Endothelial cell of umbilical vein (primary cell): ENCODE data around the gene KIAA1191.

Experiments used
- POLR2AphosphoS5 ChIP-seq: IDR thresholded peaks from 2 replicates; pipeline ENCODE4 v1.6.1; 2012; ENCODE audit warnings: low read depth, mild to moderate bottlenecking, control low read depth, low read length, moderate library complexity; ENCODE audit not compliant: insufficient read depth
- TF ChIP-seq, protein P1 (sequence below), 2 donors: IDR thresholded peaks; 1 replicate in 1 of 2; 2 replicates in 1 of 2; pipeline ENCODE4 v1.5.1; 2011; ENCODE audit warnings: low read length in 2 of 2, mild to moderate bottlenecking in 2 of 2, moderate library complexity in 2 of 2, control low read depth in 1 of 2, inconsistent platforms in 1 of 2, low read depth in 1 of 2; ENCODE audit not compliant: insufficient read depth in 1 of 2; ENCODE audit errors: extremely low read depth in 1 of 2

DNA sequence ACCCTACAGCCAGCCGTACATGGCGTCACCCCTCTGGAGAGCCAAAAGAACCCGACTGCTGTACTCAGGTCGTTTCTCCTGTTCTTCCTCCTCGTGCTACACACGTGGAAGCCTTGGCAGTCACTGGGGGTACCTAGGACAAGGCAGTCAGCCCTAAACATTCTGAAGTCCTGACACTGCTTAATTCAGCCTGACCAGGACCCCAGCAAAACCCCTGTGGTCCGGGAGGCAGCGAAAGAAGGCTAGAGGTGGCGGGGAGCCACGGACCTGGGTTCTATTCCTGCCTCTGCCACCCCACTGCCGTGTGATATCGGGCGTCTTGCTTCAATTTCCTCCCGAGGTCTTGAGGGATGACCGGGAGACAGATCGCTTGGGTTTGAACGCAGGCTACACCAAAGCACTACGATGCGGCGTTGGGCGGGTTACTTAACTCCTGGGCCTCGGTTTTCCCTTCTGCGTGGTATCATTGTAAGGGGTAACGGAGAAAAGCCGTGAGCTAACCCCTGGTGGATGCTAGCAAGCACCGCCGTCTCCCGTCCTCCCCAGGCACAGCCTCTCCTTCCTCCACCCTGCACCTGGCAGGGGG lies 3.3 kb upstream of the KIAA1191 start:
- TF ChIP-seq, protein P1, sequence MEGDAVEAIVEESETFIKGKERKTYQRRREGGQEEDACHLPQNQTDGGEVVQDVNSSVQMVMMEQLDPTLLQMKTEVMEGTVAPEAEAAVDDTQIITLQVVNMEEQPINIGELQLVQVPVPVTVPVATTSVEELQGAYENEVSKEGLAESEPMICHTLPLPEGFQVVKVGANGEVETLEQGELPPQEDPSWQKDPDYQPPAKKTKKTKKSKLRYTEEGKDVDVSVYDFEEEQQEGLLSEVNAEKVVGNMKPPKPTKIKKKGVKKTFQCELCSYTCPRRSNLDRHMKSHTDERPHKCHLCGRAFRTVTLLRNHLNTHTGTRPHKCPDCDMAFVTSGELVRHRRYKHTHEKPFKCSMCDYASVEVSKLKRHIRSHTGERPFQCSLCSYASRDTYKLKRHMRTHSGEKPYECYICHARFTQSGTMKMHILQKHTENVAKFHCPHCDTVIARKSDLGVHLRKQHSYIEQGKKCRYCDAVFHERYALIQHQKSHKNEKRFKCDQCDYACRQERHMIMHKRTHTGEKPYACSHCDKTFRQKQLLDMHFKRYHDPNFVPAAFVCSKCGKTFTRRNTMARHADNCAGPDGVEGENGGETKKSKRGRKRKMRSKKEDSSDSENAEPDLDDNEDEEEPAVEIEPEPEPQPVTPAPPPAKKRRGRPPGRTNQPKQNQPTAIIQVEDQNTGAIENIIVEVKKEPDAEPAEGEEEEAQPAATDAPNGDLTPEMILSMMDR (IDR thresholded peaks at IDR 0.05; ENCODE audit: extremely low read depth in 1 of 2, insufficient read depth in 1 of 2, low read depth in 1 of 2, low read length in 2 of 2) = no peak
- no peak for TF ChIP-seq POLR2AphosphoS5
